GM19351 (cell line): Measurements from ENCODE around the gene INF2.

Source experiments
- ATAC-seq: cut with Tn5 transposase; IDR thresholded peaks from one replicate; pipeline ENCODE4 v1.9.1; 2021; ENCODE audit warnings: mild to moderate bottlenecking, moderate library complexity; ENCODE audit not compliant: unreplicated experiment

Gene INF2

DNA sequence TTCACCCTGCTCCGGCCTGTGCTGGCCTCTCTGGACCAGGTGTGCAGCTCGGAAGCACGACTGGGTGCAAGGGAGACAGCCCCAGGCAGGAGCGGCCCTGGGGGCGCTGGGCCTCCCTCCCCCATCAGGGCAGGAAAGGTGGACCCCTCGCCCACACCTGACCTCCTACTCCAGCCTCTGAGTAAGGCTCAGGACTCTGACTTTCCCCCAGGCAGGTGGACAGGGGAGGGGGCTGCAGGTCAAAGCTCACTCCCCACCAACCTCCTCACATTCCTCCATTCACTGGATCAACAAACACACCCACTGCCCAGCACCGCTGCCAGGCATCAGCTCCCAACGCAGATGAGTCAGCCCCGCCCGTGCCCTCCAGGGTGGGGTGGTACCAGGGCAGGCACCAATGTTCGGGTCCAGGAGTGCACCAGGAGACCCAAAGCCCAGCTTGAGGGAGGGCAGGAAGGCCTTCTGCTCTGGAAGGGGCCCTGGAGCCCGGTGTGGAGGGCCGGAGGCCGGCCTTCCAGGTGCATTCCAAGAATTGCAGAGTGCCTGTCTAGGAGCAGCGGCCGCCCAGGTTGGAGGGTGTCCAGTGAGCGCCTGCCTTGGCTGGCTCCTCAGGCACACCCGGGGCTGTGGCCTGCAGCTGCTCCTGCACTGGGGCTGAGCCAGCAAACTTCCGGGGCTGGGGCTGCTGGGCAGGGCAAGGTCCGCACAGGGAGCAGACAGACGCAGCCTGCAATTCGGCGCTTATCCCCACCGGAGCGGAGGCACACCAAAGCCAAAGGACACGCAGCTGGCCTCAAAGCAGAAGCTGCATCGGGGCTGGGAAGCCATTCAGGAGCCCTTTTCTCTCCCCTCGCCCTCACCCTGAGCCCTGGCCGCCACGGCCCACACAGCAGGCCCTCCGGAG, 1.6 kb upstream of the INF2 start:
- ATAC-seq = no peak

DNA sequence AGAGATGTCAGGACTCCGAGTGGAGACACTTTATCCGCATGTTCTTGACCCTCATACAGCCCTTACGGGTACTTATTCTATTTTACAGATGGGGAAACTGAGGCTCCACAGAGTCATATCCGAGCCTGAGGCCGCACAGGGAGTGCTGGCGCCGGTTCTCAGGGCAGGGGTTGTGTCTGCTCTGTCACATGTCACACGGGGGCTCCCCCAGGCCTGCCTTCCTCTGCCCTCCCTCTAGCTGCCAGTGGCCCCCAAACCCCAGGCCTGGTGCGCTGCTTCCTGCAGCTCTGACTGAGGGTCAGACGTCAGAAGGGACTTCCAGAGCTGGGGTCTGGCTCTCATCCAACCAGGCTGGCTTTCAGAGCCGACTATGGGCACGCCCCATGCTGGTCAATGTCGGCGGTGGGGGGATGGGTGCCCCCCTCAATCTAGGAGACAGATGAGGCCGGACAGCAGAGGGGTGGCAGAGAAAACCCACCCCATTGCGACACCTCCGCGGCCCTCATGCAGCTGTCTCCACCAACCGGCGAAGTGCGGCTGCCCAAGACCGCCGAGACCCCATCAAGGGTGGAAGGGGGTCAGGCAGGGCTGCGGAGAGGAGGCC, 811 bp upstream of the INF2 start:
- no peak for ATAC-seq

DNA sequence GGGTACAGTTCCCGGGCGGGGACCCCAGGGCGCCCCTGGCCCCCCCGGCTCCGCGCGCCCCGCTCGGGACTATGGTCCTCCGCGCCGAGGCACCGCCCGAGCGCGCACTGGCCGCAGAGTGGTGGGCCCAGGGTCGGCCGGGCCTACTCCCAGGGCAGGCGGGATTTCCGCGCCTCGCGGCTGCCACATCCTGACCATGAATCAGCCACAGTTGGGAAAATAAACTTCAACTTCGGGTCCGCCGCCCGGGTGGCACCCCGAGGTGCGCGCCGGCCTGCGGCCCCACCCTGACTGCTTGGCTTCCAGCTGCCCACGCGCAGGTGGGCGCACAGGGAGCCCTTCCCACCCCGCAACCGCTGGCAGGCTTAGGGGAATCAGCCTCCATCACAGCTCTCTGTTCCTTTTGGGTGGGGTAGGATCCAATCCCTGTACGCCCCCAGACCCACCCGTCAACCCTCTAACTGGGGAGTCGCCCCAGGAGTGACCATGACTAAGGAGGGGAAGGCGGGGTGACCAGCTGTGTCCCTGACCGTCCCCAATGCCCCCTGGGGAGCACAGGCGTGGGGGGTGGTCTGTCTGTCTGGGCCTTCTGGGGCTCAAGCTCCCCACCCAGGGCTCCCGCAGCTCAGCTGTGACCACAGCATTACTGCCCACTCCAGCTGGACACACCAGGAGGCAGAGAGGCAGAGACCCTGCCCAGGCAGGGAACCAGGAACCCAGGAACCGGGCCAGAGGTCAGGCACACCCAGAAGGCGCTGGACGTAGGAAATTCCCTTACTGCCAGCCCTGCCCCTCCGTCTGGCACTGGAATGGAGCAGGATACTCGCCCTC, 678 bp downstream of the INF2 start:
- ATAC-seq = no peak

DNA sequence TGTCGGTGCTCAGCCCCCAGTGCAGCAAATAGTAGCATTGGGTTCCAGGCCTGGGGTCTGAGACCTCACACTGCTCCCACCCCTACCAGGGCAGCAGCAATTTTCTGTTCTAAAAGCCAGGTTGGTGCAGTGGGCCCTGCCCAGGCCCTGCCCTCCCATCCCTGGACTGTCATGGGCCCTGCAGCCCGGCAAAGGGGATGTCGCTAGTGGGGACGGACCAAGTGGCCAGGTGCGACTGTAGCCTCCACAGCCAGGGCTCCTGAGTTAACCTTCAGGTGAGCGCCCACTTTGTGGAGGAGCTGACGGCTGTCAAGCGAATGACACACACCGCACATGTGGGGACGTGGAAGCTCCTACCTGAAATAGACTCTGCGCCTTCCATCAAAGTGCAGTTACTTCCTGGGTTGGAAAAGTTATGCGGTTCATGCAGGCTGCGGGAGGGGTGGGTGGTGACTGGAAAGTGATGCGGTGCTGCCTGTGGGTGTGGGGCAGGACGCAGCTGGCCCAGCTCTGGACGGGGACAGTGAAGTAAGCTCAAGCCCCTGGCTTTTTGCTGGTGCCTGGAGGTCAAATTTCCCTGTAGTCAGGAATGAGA, 1.5 kb downstream of the INF2 start:
- ATAC-seq = no peak

DNA sequence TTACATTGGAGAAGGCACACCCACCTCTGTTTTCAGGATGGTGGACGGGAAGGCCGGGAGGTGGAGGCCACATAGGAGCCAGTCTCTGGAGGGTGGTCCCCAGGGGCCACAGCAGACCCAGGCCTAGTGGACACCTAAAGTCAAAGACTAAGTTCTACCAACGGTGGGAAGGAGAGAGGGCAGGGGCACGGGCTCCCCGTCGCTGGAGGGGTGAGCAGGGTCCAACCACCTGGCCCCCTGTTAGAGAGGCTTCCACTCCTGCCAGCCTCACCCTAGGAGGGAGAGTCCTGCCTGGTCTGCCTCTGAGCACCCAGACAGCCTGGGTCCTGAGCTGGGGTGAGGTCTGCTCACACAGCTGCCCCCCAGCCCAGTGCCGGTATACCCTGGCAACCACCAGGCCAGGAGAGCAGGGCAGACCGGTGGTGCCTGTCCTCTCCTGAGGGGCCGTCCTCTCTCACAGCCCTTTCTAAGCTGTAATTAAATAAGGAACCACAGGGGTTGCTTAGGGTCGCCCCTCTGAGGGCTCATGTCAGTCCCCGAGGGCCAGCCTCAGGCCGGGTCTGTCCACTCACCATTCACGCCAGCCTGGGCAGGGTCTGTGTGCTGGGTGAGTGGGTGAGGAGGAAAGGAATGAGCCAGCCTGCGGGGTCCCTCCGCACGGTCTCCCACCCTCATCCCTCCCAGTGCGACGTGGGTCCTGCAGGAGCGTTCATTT, 2.3 kb downstream of the INF2 start:
- no peak for ATAC-seq

DNA sequence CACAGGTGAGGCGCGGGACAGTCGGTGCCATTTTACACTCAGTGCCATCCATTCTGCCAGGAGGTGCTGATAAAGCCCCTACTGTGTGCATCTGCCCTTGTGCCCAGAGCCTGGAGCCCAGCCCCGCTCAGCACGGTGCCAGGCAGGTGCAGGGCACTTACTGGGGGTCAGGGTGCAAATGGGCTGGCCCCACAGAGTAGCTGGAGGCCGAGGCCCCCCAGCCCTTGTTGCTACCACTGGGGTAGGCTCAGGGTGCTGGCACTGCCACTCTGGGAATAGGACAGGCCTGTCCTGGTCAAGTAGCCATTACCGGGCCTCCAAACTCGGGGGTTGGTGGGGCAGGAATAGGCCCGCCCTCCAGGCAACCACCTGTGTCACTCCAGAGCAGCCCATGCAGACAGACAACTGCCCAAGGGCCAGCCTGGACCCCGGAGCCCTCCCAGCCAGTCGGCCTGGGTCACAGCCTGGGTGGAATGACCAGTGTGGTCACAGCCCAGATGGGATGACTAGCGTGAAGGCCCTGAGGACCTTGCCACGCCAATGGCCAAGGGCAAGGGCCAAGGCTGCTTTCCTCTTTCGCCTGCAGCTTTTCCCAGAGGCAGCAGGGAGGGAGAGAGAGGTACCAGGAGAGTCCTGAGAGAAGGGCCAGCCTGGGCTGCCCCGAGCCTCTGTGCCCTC, 3.0 kb downstream of the INF2 start:
- no peak for ATAC-seq

DNA sequence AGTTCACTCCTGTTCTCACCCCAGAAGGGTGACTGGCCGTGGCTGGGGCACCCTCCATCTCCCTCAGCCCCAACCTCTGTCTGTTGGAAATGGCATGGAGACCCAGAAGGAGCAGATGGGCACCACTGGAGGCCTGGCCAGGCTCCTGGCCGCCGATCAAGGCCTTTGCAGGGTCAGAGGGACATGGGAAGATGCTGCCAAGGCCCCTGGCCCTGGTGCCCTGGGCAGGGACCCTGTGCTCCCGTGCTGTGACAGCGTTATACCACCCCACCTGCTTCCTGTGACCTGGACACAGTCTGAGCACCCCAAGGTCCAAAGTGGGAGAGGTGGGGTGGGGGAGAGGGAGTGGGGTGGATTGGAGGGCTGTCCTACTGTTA, 3.5 kb downstream of the INF2 start:
- ATAC-seq = no peak

DNA sequence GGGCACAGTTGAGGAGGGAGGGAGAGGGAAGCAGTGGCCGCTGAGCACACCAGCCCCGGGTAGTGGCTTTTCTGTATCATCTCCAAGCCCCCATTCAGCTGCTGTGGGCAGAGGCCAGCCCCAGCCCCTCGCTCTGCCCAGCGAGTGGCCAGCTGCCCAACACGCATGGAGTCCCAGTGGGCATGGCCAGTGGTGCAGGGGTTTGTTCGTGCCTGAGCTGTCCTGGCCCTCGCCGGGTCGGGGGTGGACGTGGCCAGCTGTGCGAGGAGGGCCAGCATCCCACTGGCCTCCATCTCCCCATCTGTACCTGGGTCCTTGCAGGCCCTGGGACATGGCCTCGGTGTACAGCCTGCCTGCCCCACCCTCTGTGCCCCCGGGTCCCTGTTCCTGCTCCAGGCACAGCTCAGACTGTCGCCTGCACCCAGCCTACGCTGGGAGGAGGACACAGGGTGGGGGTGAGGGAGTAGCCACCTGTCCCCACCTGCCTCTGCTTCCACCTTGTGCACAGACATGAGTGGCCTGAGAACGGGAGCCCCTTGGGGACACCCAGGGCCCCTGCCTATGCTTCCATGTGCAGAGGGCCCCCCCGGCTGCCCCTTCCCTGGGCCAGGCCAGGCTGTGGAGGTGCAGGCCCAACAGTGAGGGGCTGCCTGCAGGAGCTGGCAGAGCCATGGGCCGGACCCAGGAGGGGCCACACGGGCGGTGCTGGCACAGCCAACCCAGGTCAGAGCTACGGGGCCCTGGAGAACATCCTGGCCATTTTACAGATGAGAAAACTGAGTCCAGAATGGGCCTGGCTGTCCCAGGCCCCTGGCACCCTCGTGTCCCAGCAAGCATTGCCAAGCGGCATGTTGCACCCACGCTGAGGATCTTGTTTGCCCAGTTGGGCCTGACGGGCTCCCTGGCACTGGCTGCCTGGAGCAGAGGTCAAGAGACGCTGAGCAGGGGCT, 4.3 kb downstream of the INF2 start:
- no peak for ATAC-seq

DNA sequence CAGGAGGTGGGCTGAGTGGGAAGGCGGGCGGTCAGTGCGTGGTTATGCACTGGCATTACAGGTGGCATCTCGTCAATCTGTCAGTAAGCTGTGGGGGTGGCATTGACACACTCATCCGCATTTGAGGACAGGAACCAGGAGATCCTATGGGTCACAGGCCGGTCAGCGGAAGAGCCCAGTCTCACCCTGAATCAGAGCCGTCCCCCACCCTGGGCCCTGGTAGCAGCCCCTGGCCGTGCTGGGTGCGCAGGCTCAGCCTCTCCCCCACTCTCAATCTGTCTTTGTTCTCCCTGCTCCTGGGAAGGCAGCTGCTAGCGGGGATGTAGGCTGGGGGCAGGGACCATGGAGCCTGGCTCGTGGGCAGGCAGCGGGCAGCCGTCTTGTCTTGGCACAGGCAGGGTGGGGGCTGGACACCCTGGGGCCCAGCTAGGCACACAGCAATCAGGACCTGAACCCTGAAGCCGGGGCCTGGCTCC, 5.1 kb downstream of the INF2 start:
- no peak for ATAC-seq

DNA sequence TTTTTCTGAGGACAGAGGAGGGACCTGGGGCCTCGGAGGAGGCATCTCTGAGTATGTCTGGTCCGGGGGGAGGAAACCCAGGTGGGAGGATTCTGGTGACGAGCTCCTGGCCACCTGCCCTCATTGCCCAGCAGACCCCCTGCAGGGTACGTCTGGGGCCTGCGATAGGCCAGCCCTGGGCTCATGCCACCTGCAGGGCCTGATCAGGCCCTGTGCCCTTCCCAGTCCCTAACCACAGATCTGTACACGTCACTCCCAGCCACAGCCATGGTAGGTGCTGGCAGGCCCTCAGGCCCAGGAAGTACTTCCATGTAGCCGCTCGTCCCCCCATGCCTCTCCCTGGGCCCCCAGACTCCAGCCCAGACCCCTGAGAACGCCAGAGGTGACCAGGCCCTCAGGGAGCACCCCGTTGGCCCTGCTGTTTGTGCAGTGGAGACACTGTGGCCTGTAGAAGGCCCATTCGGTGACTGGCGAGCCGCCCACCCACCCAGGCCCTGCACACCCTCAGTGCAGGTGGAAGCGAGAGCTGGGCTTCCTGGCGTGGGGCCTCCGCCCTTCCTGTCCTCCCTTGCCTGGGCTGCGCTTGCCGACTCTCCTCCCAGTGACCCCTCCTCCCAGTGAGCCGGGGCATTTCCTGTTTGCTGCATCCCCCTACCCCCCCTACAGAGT, 5.7 kb downstream of the INF2 start:
- ATAC-seq = no peak

DNA sequence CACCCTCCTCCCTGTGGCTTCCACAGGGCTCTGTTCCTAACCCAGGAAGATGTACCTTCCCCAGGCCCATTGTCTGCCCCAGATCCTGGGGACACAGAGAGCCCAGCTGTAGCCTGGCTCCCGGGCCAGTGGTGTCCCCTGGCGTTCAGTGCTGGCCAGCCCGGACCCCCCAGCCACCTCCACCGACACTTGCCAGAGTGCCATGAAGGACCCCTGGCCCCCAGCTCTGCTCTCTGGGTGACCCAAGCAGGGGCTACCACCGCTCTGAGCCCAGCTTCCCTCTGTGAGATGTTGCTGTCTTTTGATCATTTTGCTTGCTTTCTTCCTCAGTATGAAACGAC, 6.2 kb downstream of the INF2 start:
- ATAC-seq = no peak

DNA sequence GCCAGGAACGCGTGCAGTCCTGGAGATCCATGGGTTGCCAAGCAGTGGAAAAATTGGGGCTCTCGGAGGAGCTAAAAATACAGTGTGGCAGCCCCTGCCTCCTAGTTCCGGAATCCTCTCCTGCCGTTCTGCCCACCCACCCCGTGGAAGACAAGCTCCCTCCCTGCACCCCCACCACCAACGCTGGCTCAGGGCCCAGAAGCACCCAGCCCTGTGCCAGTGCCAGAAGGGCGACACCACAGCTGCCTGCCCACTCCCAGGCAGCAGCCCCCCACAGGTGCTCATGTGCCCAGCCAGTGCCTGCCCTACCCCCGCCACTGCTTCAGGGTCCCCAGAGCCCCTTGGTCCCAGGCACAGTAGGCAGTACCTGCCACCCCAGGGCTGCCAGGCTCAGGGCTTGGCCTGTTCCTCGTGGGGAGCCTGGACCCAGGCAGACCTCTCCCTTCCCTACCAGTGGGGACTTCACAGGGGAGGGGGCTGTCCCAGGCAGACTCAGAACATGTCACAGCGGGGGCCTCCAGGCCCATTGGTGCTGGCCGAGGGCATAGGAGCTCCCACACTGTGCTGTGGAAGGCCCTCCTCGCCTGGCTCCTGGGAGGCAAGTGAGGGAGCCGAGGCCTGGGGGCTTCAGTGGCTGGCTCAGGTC, 7.4 kb downstream of the INF2 start:
- ATAC-seq = no peak

DNA sequence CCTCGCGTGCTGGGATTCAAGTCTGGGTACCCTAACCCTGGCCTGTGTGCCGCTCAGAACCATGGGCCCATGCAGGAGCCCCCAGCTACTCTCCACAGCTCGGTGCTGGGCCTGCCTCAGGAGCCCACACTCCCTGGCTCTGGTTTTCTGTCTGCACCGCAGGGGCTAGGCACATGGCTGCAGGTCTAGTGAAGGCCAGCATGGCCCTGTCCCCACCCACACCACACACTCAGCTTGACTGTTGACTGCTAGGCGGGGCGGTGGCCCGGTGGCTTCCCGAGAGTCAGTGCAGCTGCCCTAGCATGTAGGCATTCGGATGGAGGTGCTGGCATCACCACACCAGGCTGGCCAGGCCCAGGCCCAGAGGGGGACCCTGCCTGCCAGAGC, 7.9 kb downstream of the INF2 start:
- ATAC-seq = no peak

DNA sequence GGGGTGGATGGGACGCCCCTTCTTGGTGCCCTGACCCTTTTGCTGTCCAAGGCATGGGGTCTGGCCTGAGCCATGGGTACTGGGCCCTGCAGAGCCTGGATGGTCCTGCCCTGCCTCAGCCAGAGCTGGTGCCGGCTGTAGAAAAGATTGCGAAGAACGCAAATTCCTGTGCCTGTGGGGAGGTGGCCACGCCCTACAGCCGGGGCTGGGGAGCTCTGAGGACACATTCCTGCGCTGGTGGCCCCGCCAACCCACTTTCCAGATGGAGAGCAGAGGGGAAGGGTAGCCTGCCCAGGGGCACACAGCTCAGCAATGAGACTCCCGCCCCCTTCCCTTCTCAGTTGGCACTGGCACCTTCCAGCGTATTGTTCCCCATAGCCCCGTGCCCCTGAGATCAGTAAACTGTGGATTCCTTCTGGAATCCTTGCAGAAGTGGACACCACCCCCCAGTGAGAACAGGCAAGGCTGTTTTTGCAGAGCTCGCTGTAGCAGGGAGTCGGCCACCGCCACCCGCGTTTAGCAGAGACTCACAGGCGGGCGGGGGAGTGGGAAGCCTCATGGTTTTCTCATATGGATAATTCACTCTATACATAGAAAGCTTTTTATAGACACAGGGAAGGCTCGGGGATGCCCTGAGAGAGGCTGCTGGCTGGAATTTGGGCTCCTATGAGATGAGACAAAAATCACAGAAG, 8.6 kb downstream of the INF2 start:
- no peak for ATAC-seq

DNA sequence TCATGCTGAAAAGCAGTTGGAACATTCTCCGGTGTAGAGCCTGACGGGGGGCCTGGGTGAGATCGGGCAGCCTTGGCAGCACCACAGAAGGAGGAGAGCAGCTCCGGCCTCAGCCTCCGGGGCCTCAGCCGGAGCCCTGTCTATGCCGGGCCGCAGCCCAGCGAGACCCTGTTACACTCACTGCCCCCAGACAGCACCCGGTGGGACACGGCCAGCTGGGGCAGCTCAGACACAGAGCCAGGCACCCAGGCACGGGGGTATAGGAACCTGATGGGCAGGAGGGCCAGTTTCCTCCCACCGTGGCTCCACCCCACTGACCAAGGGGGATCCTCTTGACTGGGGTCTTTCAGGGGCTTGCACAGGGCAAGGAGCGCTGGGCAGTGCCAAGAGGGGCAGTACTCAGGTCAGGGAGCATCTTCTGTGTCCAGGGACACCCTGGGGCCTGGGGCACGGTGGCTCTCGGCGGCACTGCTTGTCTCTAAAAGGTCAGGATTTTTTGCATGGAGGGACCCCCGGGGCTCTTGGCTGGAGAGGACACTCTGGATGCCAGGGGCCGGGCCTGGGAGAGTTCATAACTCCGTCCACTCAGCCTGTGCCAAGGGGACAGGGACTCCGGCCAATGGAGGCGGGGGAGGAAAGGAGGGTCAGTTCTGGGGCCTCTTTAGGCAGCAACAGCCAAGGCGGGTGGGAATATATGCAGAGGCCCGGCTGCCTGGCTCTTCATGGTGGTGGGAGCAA, 9.4 kb downstream of the INF2 start:
- no peak for ATAC-seq

DNA sequence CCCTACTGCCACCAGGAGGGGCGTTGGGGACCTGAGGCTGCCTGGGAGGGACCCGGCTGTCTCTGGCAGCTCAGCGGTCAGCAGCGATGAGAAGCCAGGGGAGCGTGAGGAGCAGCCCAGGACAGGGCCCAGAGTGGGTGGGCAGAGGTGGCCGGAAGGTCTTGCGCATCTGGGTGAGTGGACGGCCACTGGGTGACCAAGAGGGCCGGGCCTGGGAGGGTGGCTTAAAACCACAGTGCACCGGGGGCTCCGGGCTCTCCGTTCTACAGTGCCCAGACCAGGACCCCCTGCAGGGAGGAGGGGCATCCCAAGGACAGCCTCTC, 10.0 kb downstream of the INF2 start:
- ATAC-seq = no peak

DNA sequence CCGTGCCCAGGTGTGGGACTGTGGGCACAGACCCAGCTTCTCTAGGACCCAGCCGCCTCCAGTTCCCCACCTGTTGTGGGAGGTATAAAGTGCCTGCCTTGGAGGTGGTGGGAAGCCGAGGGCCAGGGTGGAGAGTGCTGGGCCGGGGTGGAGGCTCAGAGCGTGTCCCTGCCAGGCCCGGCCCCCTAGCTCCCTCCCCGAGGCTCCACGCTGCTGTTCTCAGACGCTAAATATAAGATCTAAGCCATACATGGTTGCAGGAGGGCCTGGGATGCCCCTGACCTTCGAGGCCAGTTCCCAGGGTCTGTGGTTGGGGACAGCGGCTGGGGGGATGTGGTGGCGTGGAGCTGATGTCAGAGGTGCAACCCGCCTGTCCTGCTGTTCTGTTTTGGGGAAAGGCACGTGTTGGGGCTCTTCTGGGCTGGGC, 10.8 kb downstream of the INF2 start:
- no peak for ATAC-seq
